Panc1 (cell line): ENCODE measurements around the gene BEST3. TPM values are rescaled to one million over a fixed set of nuclear protein-coding genes. Genes with fewer than 3 reads are reported as not detected.

ENCODE experiments used
- ATAC-seq: fragments of 200-7000 bp; cut with Tn5 transposase; 2 replicates; pipeline ENCODE4 v1.9.1; 2020; ENCODE audit warnings: mild to moderate bottlenecking, moderate library complexity
- BruUV-seq: library from RNA; stranded (reverse); fragments of 400-500 nt; replicated peaks from 2 replicates; lab custom pipeline; 2021; lab: Mats Ljungman, UMichigan
- CTCF ChIA-PET: fragments of 300-600 bp; sonication (Branson Sonifier 250); formaldehyde crosslinking; loops from one replicate; lab custom pipeline; 2022; ENCODE audit warnings: antibody characterized with exemption; lab: Charles Lee
- POLR2A ChIA-PET: fragments of 300-600 bp; sonication (Branson Sonifier 250); formaldehyde crosslinking; loops from one replicate; lab custom pipeline; 2022; ENCODE audit warnings: antibody characterized with exemption; lab: Charles Lee
- DNase-seq: peaks from one replicate; pipeline ENCODE4 v3.0.0-alpha.2; 2010; ENCODE audit warnings: low read depth, low spot score
- H3K27ac ChIP-seq: 2 replicates; pipeline ENCODE4 v1.5.1; 2011; ENCODE audit warnings: mild to moderate bottlenecking, low read length, inconsistent platforms
- H3K27me3 ChIP-seq: fragments of 200-500 bp; sonication (Bioruptor generic); 2 replicates; pipeline ENCODE4 v1.6.0; 2014; ENCODE audit warnings: low read length, inconsistent platforms; ENCODE audit not compliant: control insufficient read depth, insufficient read depth
- H3K36me3 ChIP-seq: fragments of 200-500 bp; sonication (Bioruptor generic); 2 replicates; pipeline ENCODE4 v1.5.1; 2014; ENCODE audit warnings: inconsistent platforms, mild to moderate bottlenecking, low read length, moderate library complexity; ENCODE audit not compliant: control insufficient read depth, insufficient read depth
- H3K4me1 ChIP-seq: 2 replicates; pipeline ENCODE4 v1.5.1; 2011; ENCODE audit warnings: inconsistent platforms, mild to moderate bottlenecking, low read length, moderate library complexity; ENCODE audit not compliant: control insufficient read depth, insufficient read depth
- H3K4me3 ChIP-seq, 2 experiments: 2 replicates each; pipeline ENCODE4 v1.5.1; 2011 to 2012; ENCODE audit warnings: low read depth in 2 of 2, low read length in 2 of 2, mild to moderate bottlenecking in 2 of 2, inconsistent platforms in 1 of 2, moderate library complexity in 1 of 2
- H3K9me3 ChIP-seq: fragments of 200-500 bp; sonication (Bioruptor generic); 2 replicates; pipeline ENCODE4 v1.5.1; 2014; ENCODE audit warnings: low read depth, mild to moderate bottlenecking, inconsistent platforms, low read length, moderate library complexity; ENCODE audit not compliant: control insufficient read depth, insufficient read depth
- CTCF ChIP-seq: fragments of 450-650 bp; IDR thresholded peaks from 2 replicates; pipeline ENCODE4 v1.5.1; 2017; ENCODE audit warnings: mild to moderate bottlenecking
- POLR2AphosphoS5 ChIP-seq: IDR thresholded peaks from 2 replicates; pipeline ENCODE4 v1.6.1; 2012; ENCODE audit warnings: mild to moderate bottlenecking, low read depth, low read length, moderate library complexity
- REST ChIP-seq, 2 experiments: IDR thresholded peaks; 2 replicates each; pipeline ENCODE4 v1.6.1; 2011 to 2012; ENCODE audit warnings: low read depth in 2 of 2, control low read depth in 1 of 2, low read length in 1 of 2, mild to moderate bottlenecking in 1 of 2, moderate library complexity in 1 of 2; ENCODE audit not compliant: insufficient read depth in 1 of 2
- SIN3A ChIP-seq: IDR thresholded peaks from 2 replicates; pipeline ENCODE4 v1.6.1; 2012; ENCODE audit warnings: low read depth, mild to moderate bottlenecking, low read length, moderate library complexity, borderline replicate concordance; ENCODE audit not compliant: insufficient read depth
- TCF7L2 ChIP-seq: IDR thresholded peaks from 2 replicates; pipeline ENCODE4 v1.6.1; 2011; ENCODE audit warnings: mild to moderate bottlenecking, low read depth, low read length, inconsistent platforms
- in situ Hi-C: cut with HindIII; loops from 2 replicates; pipeline ENCODE4 v1.10.0; 2016; ENCODE audit warnings: low sequenced_read_pairs, low pct_unique_long_range_greater_than_20kb
- intact Hi-C: fragments of 100-400 bp; cut with micrococcal nuclease; formaldehyde crosslinking; loops from one replicate; pipeline ENCODE4 v1.10.0; 2022; ENCODE audit not compliant: unreplicated experiment
- total RNA-seq: library from RNA; stranded (reverse); gene quantifications from one replicate; pipeline ENCODE4 v1.2.1, GENCODE V29; 2021; ENCODE audit not compliant: unreplicated experiment

Gene BEST3
- total RNA-seq, 1 experiment from 2014 or later: 0.67 TPM

- no peaks in the 10 kb centered on the region for H3K36me3 ChIP-seq
- ATAC-seq: no peak
- H3K9me3 ChIP-seq: no peaks in the 10 kb centered on the region
- no TSS peak for BruUV-seq
- no peak for TF ChIP-seq SIN3A
- no peak for TF ChIP-seq REST (IDR thresholded peaks at IDR 0.05; ENCODE audit: insufficient read depth in 1 of 2, low read depth in 2 of 2, low read length in 1 of 2)
- TF ChIP-seq TCF7L2: no peak
- no peak for TF ChIP-seq CTCF
- no peak for TF ChIP-seq POLR2AphosphoS5
- H3K4me1 ChIP-seq: no peaks in the 10 kb centered on the region
- ChIA-PET CTCF (no interaction called here), POLR2A (no interaction called here)
- H3K27me3 ChIP-seq: no peaks in the 10 kb centered on the region; the same call in none of the 2 replicates
- H3K27ac ChIP-seq: no peak overlapping the region
- DNase-seq: no peak
- H3K4me3 ChIP-seq: no peak overlapping the region
- intact Hi-C loops: no loop called here
- in situ Hi-C loops: no loop called here
These were observed 77.6 kb downstream of the BEST3 start for GRCh38 chr12:69621551-69621950.

GRCh38 chr12:69620921-69621320, 78.2 kb downstream of the BEST3 start:
- POLR2A ChIA-PET: no interaction called here
- BruUV-seq: no TSS peak
- TF ChIP-seq POLR2AphosphoS5 (no peak), SIN3A (no peak), REST (IDR thresholded peaks at IDR 0.05; ENCODE audit: insufficient read depth in 1 of 2, low read depth in 2 of 2, low read length in 1 of 2) (no peak), TCF7L2 (no peak), CTCF (no peak)
- intact Hi-C loops (no loop called here), in situ Hi-C loops (no loop called here)
- CTCF ChIA-PET: no interaction called here
- ATAC-seq (no peak), DNase-seq (no peak)
- no peaks in the 10 kb centered on the region for H3K4me1 ChIP-seq
- H3K27me3 ChIP-seq: no peaks in the 10 kb centered on the region; the same call in none of the 2 replicates
- H3K9me3 ChIP-seq: no peaks in the 10 kb centered on the region
- H3K4me3 ChIP-seq: no peak overlapping the region
- H3K27ac ChIP-seq: no peak overlapping the region
- no peaks in the 10 kb centered on the region for H3K36me3 ChIP-seq
